Measurements from ENCODE around the gene DCDC2C. TPM values are rescaled to one million over a fixed set of nuclear protein-coding genes. Genes with fewer than 3 reads are reported as not detected.

The DCDC2C gene
- total and polyA plus RNA-seq, 2 experiments from 2014 or later, result not detected

- no peak overlapping the region for H2AFZ ChIP-seq
- no peaks in the 10 kb centered on the region for H3K9me2 ChIP-seq (replicated peaks; ENCODE audit: insufficient read depth)
- 36% methylated on average over 3 of the region's 3 CpGs for WGBS (ENCODE audit: low lambda C conversion rate, missing lambda C conversion rate)
- H3K27me3 ChIP-seq, result no peaks in the 10 kb centered on the region
- H3K4me2 ChIP-seq, result no peak overlapping the region
- H3K4me3 ChIP-seq, result no peak overlapping the region
- H4K20me1 ChIP-seq (ENCODE audit: insufficient read depth, poor library complexity, severe bottlenecking), result no peaks in the 10 kb centered on the region
- TF ChIP-seq EZH2 (IDR thresholded peaks at IDR 0.05; ENCODE audit: borderline replicate concordance), result no peak
- TF ChIP-seq CTCF (IDR thresholded peaks at IDR 0.05; ENCODE audit: poor library complexity), result no peak
- TF ChIP-seq EZH2phosphoT487 (IDR thresholded peaks at IDR 0.05; ENCODE audit: low read depth, severe bottlenecking, unreplicated experiment), result no peak
- no peak for DNase-seq (ENCODE audit: low spot score)
- no peaks in the 10 kb centered on the region for H3K36me3 ChIP-seq (replicated peaks; ENCODE audit: insufficient read depth, low read depth)
- H3K4me1 ChIP-seq (ENCODE audit: insufficient read depth), result peaks cover 4% of the 10 kb centered on the region
- H3K27ac ChIP-seq, result no peak overlapping the region
- no peaks in the 10 kb centered on the region for H3K79me2 ChIP-seq
- H3K9me3 ChIP-seq (ENCODE audit: low read depth), result no peaks in the 10 kb centered on the region
Observed at GRCh38 chr2:3664118-3664517, 39.3 kb upstream of the DCDC2C start.

- no peaks in the 10 kb centered on the region for H3K79me2 ChIP-seq
- H3K36me3 ChIP-seq (replicated peaks; ENCODE audit: insufficient read depth, low read depth), result no peaks in the 10 kb centered on the region
- no peaks in the 10 kb centered on the region for H3K4me1 ChIP-seq (ENCODE audit: insufficient read depth)
- DNase-seq (ENCODE audit: low spot score), result no peak
- whole genome bisulfite sequencing (ENCODE audit: low lambda C conversion rate, missing lambda C conversion rate), result 81% methylated on average over 8 of the region's 8 CpGs
- no peak overlapping the region for H3K27ac ChIP-seq
- H2AFZ ChIP-seq, result no peak overlapping the region
- no peaks in the 10 kb centered on the region for H3K27me3 ChIP-seq
- H4K20me1 ChIP-seq (ENCODE audit: insufficient read depth, poor library complexity, severe bottlenecking), result no peaks in the 10 kb centered on the region
- H3K4me2 ChIP-seq, result no peak overlapping the region
- H3K4me3 ChIP-seq, result no peak overlapping the region
- no peaks in the 10 kb centered on the region for H3K9me3 ChIP-seq (ENCODE audit: low read depth)
- no peak for TF ChIP-seq CTCF (IDR thresholded peaks at IDR 0.05; ENCODE audit: poor library complexity)
- TF ChIP-seq EZH2 (IDR thresholded peaks at IDR 0.05; ENCODE audit: borderline replicate concordance), result no peak
- TF ChIP-seq EZH2phosphoT487 (IDR thresholded peaks at IDR 0.05; ENCODE audit: low read depth, severe bottlenecking, unreplicated experiment), result no peak
- H3K9me2 ChIP-seq (replicated peaks; ENCODE audit: insufficient read depth), result no peaks in the 10 kb centered on the region
Observed at GRCh38 chr2:3664925-3665324, 38.5 kb upstream of the DCDC2C start.

GRCh38 chr2:3665886-3666612 is 37.3 kb upstream of the DCDC2C start:
- no peak for DNase-seq (ENCODE audit: low spot score)
- TF ChIP-seq EZH2phosphoT487 (IDR thresholded peaks at IDR 0.05; ENCODE audit: low read depth, severe bottlenecking, unreplicated experiment), result no peak
- TF ChIP-seq CTCF (IDR thresholded peaks at IDR 0.05; ENCODE audit: poor library complexity), result no peak
- no peak for TF ChIP-seq EZH2 (IDR thresholded peaks at IDR 0.05; ENCODE audit: borderline replicate concordance)
- no peak overlapping the region for H2AFZ ChIP-seq

More at GRCh38 chr2:3665886-3666612, 37.3 kb upstream of the DCDC2C start:
- no peak overlapping the region for H3K27ac ChIP-seq
- no peaks in the 10 kb centered on the region for H3K4me1 ChIP-seq (ENCODE audit: insufficient read depth)
- no peaks in the 10 kb centered on the region for H3K9me2 ChIP-seq (replicated peaks; ENCODE audit: insufficient read depth)
- H3K4me2 ChIP-seq, result no peak overlapping the region
- no peaks in the 10 kb centered on the region for H3K36me3 ChIP-seq (replicated peaks; ENCODE audit: insufficient read depth, low read depth)
- no peaks in the 10 kb centered on the region for H3K27me3 ChIP-seq
- H3K9me3 ChIP-seq (ENCODE audit: low read depth), result no peaks in the 10 kb centered on the region
- H3K79me2 ChIP-seq, result no peaks in the 10 kb centered on the region
- no peak overlapping the region for H3K4me3 ChIP-seq
- no peaks in the 10 kb centered on the region for H4K20me1 ChIP-seq (ENCODE audit: insufficient read depth, poor library complexity, severe bottlenecking)
- 90% methylated on average over 16 of the region's 16 CpGs for WGBS (ENCODE audit: low lambda C conversion rate, missing lambda C conversion rate)
